GM12892 (cell line): ENCODE data around the gene COX4I1.

Experiments
- POLR2A ChIP-seq: IDR thresholded peaks from 2 replicates; pipeline ENCODE4 v1.6.1; 2011; ENCODE audit warnings: low read depth, low read length, control low read depth
- TAF1 ChIP-seq: IDR thresholded peaks from 2 replicates; pipeline ENCODE4 v1.6.1; 2011; ENCODE audit warnings: low read depth, mild to moderate bottlenecking, control low read depth, low read length, borderline replicate concordance

GRCh38 chr16:85780281-85780680, 19.2 kb upstream of the COX4I1 start:
- TF ChIP-seq TAF1 = no peak
- TF ChIP-seq POLR2A = no peak
